Neural cell (in vitro differentiated cells): ENCODE measurements around the gene CAMK2A. TPM values are rescaled to one million over a fixed set of nuclear protein-coding genes. Genes with fewer than 3 reads are reported as not detected.

Experiments used
- H2AFZ ChIP-seq: fragments of 200-600, 300-800 bp; sonication (generic), shearing (Covaris generic); 2 replicates; pipeline ENCODE4 v1.6.0; 2014; ENCODE audit warnings: low read depth, mild to moderate bottlenecking, antibody characterized with exemption, low read length, moderate library complexity
- H3F3A ChIP-seq: fragments of 200-600 bp; shearing (Covaris generic); 2 replicates; pipeline ENCODE4 v1.6.1; 2016; ENCODE audit warnings: mild to moderate bottlenecking, moderate library complexity, mixed read lengths, antibody characterized with exemption, low read length; ENCODE audit not compliant: insufficient read depth, poor library complexity, severe bottlenecking
- H3K27ac ChIP-seq: fragments of 200-600, 300-800 bp; sonication (generic), shearing (Covaris generic); 2 replicates; pipeline ENCODE4 v1.5.1; 2014; ENCODE audit warnings: mild to moderate bottlenecking, low read length, moderate library complexity
- H3K27me3 ChIP-seq: fragments of 300-800, 200-600 bp; sonication (generic), shearing (Covaris generic); 2 replicates; pipeline ENCODE4 v1.6.0; 2014; ENCODE audit warnings: mild to moderate bottlenecking, low read depth, low read length, moderate library complexity; ENCODE audit not compliant: insufficient read depth
- H3K36me3 ChIP-seq: fragments of 300-800, 200-600 bp; sonication (generic), shearing (Covaris generic); 2 replicates; pipeline ENCODE4 v1.5.1; 2014; ENCODE audit warnings: mild to moderate bottlenecking, antibody characterized with exemption, low read length, moderate library complexity; ENCODE audit not compliant: insufficient read depth
- H3K4me2 ChIP-seq: fragments of 300-800, 200-600 bp; sonication (generic), shearing (Covaris generic); 2 replicates; pipeline ENCODE4 v1.6.0; 2014; ENCODE audit warnings: mild to moderate bottlenecking, low read length
- H3K4me3 ChIP-seq: fragments of 300-800, 200-600 bp; sonication (generic), shearing (Covaris generic); 2 replicates; pipeline ENCODE4 v1.5.1; 2014; ENCODE audit warnings: mild to moderate bottlenecking, low read length, moderate library complexity
- H3K79me2 ChIP-seq: fragments of 200-600 bp; shearing (Covaris generic); replicated peaks from 2 replicates; pipeline ENCODE4 v1.6.0; 2014; ENCODE audit warnings: mild to moderate bottlenecking, low read length, moderate library complexity; ENCODE audit not compliant: insufficient read depth
- H3K9ac ChIP-seq: fragments of 300-800, 200-600 bp; sonication (generic), shearing (Covaris generic); 2 replicates; pipeline ENCODE4 v1.6.1; 2016; ENCODE audit warnings: mild to moderate bottlenecking, low read length, mixed read lengths
- H3K9me2 ChIP-seq: fragments of 200-600 bp; shearing (Covaris generic); 2 replicates; pipeline ENCODE4 v1.6.1; 2016; ENCODE audit warnings: mild to moderate bottlenecking, low read length, mixed read lengths; ENCODE audit not compliant: insufficient read depth
- H3K9me3 ChIP-seq: fragments of 200-600, 300-800 bp; sonication (generic), shearing (Covaris generic); 2 replicates; pipeline ENCODE4 v1.6.1; 2016; ENCODE audit warnings: mild to moderate bottlenecking, mixed run types, low read length, moderate library complexity, mixed read lengths
- H4K20me1 ChIP-seq: fragments of 200-600 bp; shearing (Covaris generic); 2 replicates; pipeline ENCODE4 v1.6.1; 2016; ENCODE audit warnings: mild to moderate bottlenecking, mixed run types; ENCODE audit not compliant: insufficient read depth
- EP300 ChIP-seq: fragments of 450-650 bp; conservative IDR thresholded peaks from 2 replicates; pipeline ENCODE4 v1.6.1; 2014; ENCODE audit warnings: antibody characterized with exemption, mild to moderate bottlenecking, moderate library complexity; ENCODE audit not compliant: poor library complexity, severe bottlenecking
- EZH2 ChIP-seq: fragments of 200-600, 300-800 bp; shearing (Covaris generic), sonication (generic); IDR thresholded peaks from 2 replicates; pipeline ENCODE4 v1.6.1; 2014; ENCODE audit warnings: antibody characterized with exemption, low read length, borderline replicate concordance, mild to moderate bottlenecking; ENCODE audit not compliant: insufficient read depth, poor library complexity, severe bottlenecking
- MXI1 ChIP-seq: fragments of 450-650 bp; conservative IDR thresholded peaks from 2 replicates; pipeline ENCODE4 v1.6.1; 2014; ENCODE audit warnings: antibody characterized with exemption, mild to moderate bottlenecking; ENCODE audit not compliant: poor library complexity, severe bottlenecking
- POLR2AphosphoS5 ChIP-seq: IDR thresholded peaks from 2 replicates; pipeline ENCODE4 v1.6.1; 2012
- RAD21 ChIP-seq: fragments of 450-650 bp; conservative IDR thresholded peaks from 2 replicates; pipeline ENCODE4 v1.6.1; 2014; ENCODE audit warnings: antibody characterized with exemption, mild to moderate bottlenecking, moderate library complexity
- SMC3 ChIP-seq: fragments of 450-650 bp; conservative IDR thresholded peaks from 2 replicates; pipeline ENCODE4 v1.6.1; 2014; ENCODE audit warnings: antibody characterized with exemption, mild to moderate bottlenecking, moderate library complexity; ENCODE audit not compliant: poor library complexity
- TAF1 ChIP-seq: IDR thresholded peaks from 2 replicates; pipeline ENCODE4 v1.6.1; 2012; ENCODE audit warnings: low read depth
- polyA plus RNA-seq: library from polyadenylated mRNA; depleted of rRNA; stranded (reverse); fragments of >200 nt; gene quantifications from 2 replicates; pipeline ENCODE4 v1.2.3, GENCODE V29; 2014
- TF ChIP-seq, protein P1 (sequence below): IDR thresholded peaks from 2 replicates; pipeline ENCODE4 v1.6.1; 2012; ENCODE audit warnings: borderline replicate concordance
- TF ChIP-seq, protein P2 (sequence below): fragments of 450-650 bp; IDR thresholded peaks from 2 replicates; pipeline ENCODE4 v1.5.1; 2014; ENCODE audit warnings: antibody characterized with exemption, mild to moderate bottlenecking, moderate library complexity; ENCODE audit not compliant: poor library complexity, severe bottlenecking

Gene CAMK2A
- polyA plus RNA-seq, 1 donor from 2014 or later: 61.7 TPM

DNA sequence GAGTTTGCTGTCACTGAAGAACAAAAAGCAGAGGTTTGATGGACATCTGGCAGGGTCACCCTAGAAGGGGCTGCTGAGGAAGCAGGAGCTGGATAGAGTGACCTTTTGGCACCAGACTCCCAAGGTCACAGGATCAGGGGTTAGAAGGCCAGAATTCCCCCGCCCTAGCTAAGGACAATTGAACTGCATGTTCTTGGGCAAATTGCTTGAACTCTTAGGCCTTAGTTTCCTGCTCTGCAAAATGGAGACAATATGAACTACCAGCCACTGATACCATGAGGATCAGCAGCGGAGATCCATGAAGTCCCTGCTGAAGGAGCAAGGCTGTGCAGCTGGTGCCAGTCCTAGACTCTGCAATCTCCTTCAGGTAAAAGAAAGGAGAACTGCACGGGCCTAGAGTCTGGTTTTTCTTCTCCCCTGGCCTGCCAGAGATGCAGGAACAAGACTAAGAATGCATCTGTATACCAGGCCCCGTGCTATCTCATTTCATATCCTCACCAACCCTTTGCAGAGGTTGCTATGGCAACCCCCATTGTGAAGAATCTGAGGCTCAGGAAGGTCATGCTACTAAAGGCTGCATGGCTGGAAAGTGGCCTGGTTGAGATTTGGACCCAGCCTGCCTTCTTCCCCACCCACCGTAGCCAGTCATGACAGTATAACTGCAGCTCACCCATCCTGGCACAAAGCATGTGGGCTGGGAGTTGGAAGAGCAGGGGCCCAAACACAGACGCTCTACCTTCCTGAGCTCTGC is 33.7 kb downstream of the CAMK2A start:
- H3K36me3 ChIP-seq: no peaks in the 10 kb centered on the region
- no peak overlapping the region for H3K9ac ChIP-seq
- no peaks in the 10 kb centered on the region for H3F3A ChIP-seq
- H3K79me2 ChIP-seq: no peaks in the 10 kb centered on the region
- H3K27me3 ChIP-seq: no peaks in the 10 kb centered on the region
- TF ChIP-seq TAF1 (no peak), POLR2AphosphoS5 (no peak), MXI1 (peak; percentile 44), SMC3 (peak; percentile 52), EP300 (no peak), RAD21 (no peak), EZH2 (no peak)
- TF ChIP-seq, protein P1, sequence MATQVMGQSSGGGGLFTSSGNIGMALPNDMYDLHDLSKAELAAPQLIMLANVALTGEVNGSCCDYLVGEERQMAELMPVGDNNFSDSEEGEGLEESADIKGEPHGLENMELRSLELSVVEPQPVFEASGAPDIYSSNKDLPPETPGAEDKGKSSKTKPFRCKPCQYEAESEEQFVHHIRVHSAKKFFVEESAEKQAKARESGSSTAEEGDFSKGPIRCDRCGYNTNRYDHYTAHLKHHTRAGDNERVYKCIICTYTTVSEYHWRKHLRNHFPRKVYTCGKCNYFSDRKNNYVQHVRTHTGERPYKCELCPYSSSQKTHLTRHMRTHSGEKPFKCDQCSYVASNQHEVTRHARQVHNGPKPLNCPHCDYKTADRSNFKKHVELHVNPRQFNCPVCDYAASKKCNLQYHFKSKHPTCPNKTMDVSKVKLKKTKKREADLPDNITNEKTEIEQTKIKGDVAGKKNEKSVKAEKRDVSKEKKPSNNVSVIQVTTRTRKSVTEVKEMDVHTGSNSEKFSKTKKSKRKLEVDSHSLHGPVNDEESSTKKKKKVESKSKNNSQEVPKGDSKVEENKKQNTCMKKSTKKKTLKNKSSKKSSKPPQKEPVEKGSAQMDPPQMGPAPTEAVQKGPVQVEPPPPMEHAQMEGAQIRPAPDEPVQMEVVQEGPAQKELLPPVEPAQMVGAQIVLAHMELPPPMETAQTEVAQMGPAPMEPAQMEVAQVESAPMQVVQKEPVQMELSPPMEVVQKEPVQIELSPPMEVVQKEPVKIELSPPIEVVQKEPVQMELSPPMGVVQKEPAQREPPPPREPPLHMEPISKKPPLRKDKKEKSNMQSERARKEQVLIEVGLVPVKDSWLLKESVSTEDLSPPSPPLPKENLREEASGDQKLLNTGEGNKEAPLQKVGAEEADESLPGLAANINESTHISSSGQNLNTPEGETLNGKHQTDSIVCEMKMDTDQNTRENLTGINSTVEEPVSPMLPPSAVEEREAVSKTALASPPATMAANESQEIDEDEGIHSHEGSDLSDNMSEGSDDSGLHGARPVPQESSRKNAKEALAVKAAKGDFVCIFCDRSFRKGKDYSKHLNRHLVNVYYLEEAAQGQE: no peak
- TF ChIP-seq, protein P2, sequence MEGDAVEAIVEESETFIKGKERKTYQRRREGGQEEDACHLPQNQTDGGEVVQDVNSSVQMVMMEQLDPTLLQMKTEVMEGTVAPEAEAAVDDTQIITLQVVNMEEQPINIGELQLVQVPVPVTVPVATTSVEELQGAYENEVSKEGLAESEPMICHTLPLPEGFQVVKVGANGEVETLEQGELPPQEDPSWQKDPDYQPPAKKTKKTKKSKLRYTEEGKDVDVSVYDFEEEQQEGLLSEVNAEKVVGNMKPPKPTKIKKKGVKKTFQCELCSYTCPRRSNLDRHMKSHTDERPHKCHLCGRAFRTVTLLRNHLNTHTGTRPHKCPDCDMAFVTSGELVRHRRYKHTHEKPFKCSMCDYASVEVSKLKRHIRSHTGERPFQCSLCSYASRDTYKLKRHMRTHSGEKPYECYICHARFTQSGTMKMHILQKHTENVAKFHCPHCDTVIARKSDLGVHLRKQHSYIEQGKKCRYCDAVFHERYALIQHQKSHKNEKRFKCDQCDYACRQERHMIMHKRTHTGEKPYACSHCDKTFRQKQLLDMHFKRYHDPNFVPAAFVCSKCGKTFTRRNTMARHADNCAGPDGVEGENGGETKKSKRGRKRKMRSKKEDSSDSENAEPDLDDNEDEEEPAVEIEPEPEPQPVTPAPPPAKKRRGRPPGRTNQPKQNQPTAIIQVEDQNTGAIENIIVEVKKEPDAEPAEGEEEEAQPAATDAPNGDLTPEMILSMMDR: no peak
- no peak overlapping the region for H3K4me2 ChIP-seq
- no peak overlapping the region for H2AFZ ChIP-seq
- no peaks in the 10 kb centered on the region for H4K20me1 ChIP-seq
- H3K9me3 ChIP-seq: no peaks in the 10 kb centered on the region
- H3K4me3 ChIP-seq: peak overlapping the region; percentile 11
- H3K27ac ChIP-seq: peak overlapping the region; percentile 34
- H3K9me2 ChIP-seq: no peaks in the 10 kb centered on the region

DNA sequence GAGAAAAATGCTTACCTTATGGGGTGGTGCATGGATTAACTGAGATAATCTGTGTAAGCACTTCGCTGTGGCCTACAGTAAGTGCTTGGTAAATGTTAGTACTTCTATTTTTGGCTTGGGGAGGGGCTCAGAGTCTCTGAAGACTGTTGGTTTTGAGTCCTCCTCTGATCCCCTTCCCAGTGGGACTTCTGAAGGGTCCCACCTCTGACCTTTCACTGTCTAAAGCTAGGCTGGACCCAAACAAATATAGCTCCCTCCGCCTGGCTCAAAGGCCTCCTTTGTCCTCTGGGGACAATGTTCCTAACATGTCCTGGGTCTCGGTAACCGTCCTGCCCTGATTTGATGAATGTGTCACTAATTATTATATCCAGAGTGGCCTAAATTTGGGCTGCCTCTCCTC is 34.8 kb downstream of the CAMK2A start:
- Histone ChIP-seq H3K27ac (no peak overlapping the region), H3K4me3 (no peak overlapping the region), H2AFZ (no peak overlapping the region), H3K9ac (no peak overlapping the region), H3K36me3 (no peaks in the 10 kb centered on the region), H3K79me2 (no peaks in the 10 kb centered on the region), H3K4me2 (no peak overlapping the region), H3K9me3 (no peaks in the 10 kb centered on the region), H3F3A (no peaks in the 10 kb centered on the region), H3K27me3 (no peaks in the 10 kb centered on the region), H3K9me2 (no peaks in the 10 kb centered on the region), H4K20me1 (no peaks in the 10 kb centered on the region)
- TF ChIP-seq POLR2AphosphoS5 (no peak), RAD21 (no peak), SMC3 (no peak), TAF1 (no peak), MXI1 (no peak), EP300 (no peak), EZH2 (no peak)
- TF ChIP-seq, protein P1: no peak
- TF ChIP-seq, protein P2: no peak
